HG02943 (cell line): ENCODE results near the gene CCPG1.
"Not testable (repeated sequence)": the region's sequence is repeated elsewhere in the genome, so short reads cannot be mapped to it uniquely, and the experiment has no call there.

Source experiments
- ATAC-seq: cut with Tn5 transposase; IDR thresholded peaks from one replicate; pipeline ENCODE4 v1.9.1; 2021; ENCODE audit warnings: mild to moderate bottlenecking, low read depth, moderate library complexity; ENCODE audit not compliant: unreplicated experiment

The CCPG1 gene, protein sequence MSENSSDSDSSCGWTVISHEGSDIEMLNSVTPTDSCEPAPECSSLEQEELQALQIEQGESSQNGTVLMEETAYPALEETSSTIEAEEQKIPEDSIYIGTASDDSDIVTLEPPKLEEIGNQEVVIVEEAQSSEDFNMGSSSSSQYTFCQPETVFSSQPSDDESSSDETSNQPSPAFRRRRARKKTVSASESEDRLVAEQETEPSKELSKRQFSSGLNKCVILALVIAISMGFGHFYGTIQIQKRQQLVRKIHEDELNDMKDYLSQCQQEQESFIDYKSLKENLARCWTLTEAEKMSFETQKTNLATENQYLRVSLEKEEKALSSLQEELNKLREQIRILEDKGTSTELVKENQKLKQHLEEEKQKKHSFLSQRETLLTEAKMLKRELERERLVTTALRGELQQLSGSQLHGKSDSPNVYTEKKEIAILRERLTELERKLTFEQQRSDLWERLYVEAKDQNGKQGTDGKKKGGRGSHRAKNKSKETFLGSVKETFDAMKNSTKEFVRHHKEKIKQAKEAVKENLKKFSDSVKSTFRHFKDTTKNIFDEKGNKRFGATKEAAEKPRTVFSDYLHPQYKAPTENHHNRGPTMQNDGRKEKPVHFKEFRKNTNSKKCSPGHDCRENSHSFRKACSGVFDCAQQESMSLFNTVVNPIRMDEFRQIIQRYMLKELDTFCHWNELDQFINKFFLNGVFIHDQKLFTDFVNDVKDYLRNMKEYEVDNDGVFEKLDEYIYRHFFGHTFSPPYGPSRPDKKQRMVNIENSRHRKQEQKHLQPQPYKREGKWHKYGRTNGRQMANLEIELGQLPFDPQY

DNA sequence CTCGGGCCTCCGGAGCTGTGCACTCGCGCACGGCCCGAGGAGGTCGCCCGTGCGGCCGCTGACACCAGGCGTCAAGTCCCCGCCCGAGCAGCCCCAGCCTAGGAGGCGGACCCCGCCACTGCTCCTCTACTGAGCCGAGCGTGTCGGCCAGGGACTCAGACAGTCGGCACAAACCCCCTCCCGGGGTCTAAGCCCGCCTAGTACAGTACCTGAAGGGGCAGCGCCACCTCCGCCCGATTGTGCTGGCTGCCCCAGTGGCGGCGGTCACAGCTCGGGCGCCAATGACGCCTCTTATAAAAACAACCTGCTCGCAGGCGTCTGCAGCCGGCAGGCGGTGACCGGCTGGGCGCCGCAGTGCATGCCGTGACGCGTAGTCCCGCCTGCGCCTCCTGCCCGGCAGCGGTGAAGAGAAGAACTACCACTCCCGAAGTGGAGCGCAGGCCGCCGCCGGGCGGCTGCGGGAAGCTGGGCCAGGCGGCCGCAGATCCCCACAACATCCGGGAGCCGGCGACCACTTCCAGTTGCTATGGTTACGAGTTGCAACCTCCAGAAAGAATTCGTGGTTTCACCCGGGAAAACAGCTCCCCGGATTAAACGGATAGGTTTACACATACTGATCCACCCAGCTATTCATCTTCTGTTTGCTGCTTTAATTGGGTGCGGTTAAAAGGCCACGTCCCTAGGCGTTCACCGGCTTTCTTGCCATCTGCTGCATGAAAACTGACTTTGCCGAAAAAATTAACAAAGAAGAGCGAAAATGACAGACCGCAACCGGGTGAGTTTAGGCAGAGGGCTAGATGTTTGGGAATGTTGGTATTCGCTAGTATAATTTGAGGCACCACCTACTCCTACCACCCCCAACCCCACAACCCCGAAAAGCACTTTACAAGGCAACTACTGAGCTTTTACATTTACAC lies at the start of gene CCPG1, which contains the start of gene PIERCE2:
CCPG1 (minus strand) TSS at position 348 of the 917 bp plus-strand sequence. CDS start 18,935 bp downstream, outside the sequence.
PIERCE2 (plus strand) TSS at position 484 of the 917 bp plus-strand sequence; CDS start at position 758, 274 bp downstream.
- ATAC-seq = peak; percentile 94

DNA sequence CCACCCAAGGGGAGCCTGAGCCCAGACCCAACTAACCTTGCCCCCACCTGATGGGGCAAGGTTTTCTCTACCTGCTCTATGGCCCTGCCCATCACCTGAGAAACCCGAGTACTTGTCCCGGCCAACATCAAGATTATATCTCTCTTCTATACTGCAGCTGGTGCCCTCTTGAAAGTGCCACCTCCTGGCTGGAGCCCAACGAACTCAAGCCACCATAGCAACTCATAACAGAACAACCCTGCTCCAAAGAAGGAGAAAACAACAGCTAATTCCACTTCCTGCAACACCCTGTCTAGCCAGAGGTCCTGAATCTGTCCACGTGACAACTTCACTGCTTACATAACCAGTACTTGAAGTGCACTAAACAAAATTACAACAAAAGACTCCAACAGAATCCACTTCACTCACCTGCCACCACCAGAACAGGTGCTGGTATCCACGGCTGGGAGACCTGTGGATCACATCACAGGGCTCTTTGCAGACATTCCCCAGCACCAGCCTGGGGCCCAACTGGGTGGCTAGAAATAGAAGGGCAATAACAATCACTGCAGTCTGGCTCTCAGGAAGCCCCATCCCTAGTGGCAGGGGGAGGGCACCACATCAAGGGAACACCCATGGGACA lies 49.4 kb upstream of the CCPG1 start:
- ATAC-seq = no peak

- not testable (repeated sequence) for ATAC-seq
These were observed 38.9 kb upstream of the CCPG1 start for GRCh38 chr15:55447030-55447394.

DNA sequence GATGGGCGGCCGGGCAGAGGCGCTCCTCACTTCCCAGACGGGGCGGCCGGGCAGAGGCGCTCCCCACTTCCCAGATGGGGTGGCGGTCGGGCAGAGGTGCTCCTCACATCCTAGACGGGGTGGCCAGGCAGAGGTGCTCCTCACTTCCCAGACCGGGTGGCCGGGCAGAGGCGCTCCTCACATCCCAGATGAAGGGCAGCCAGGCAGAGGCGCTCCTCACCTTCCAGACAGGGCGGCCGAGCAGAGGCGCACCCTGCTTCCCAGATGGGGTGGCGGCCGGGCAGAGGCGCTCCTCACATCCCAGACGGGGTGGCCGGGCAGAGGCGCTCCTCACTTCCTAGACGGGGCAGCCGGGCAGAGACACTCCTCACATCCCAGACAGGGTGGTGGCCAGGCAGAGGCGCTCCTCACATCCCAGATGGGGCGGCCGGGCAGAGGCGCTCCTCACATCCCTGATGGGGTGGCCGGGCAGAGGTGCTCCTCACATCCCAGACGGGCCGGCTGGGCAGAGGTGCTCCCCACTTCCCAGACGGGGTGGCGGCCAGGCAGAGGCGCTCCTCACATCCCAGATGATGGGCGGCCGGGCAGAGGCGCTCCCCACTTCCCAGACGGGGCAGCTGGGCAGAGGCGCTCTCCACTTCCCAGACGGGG lies 38.3 kb upstream of the CCPG1 start:
- ATAC-seq = not testable (repeated sequence)

DNA sequence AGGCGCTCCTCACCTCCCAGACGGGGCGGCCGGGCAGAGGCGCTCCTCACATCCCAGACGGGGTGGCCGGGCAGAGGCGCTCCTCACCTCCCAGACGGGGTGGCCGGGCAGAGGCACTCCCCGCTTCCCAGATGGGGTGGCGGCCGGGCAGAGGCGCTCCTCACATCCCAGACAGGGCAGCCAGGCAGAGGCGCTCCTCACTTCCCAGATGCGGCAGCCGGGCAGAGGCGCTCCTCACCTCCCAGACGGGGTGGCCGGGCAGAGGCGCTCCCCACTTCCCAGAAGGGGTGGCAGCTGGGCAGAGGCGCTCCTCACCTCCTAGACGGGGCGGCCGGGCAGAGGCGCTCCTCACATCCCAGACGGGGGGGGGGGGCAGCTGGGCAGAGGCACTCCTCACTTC lies 37.8 kb upstream of the CCPG1 start:
- ATAC-seq = not testable (repeated sequence)

GRCh38 chr15:55443141-55443540 lies 35.0 kb upstream of the CCPG1 start:
- not testable (repeated sequence) for ATAC-seq

- no peak for ATAC-seq
These were observed 27.0 kb upstream of the CCPG1 start for GRCh38 chr15:55434989-55435825.

GRCh38 chr15:55422089-55422488 lies 13.9 kb upstream of the CCPG1 start:
- no peak for ATAC-seq

GRCh38 chr15:55420171-55420866 lies 12.2 kb upstream of the CCPG1 start:
- no peak for ATAC-seq

DNA sequence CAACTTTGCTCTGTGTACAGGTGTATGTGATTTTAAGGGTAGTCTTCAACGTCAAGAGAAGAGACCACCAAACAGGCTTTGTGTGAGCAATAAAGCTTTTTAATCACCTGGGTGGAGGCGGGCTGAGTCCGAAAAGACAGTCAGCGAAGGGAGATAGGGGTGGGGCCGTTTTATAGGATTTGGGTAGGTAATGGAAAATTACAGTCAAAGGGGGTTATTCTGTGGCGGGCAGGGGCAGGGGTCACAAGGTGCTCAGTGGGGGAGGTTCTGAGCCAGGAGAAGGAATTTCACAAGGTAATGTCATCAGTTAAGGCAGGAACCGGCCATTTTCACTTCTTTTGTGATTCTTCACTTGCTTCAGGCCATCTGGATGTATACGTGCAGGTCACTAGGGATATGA lies 9.5 kb upstream of the CCPG1 start:
- ATAC-seq = not testable (repeated sequence)

GRCh38 chr15:55408976-55409375 lies 817 bp upstream of the CCPG1 start:
- not testable (repeated sequence) for ATAC-seq

DNA sequence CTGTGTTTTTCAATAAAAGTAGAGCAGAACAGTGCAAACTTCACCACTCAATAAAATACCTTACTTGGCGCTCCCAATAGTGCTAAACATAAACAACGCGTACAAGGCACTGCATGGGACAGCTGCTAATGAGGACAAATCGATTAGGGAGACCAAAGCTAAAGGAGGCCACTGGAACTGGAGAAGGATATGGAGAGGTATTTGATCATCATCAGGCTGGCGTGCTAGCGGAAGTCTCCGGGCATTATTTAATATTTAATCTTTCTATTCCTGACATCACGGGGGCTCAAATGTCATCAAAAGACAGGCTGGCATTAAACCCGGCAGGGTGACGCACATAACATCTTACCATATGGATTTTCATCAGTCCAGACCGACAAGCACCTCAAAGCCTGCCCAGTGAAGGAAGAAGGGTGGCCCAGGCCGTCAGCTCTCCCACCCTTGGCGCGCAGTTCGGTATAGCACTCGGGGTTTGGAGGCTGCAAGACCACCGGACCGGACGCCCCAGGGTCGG lies 604 bp downstream of the CCPG1 start:
- ATAC-seq = no peak

DNA sequence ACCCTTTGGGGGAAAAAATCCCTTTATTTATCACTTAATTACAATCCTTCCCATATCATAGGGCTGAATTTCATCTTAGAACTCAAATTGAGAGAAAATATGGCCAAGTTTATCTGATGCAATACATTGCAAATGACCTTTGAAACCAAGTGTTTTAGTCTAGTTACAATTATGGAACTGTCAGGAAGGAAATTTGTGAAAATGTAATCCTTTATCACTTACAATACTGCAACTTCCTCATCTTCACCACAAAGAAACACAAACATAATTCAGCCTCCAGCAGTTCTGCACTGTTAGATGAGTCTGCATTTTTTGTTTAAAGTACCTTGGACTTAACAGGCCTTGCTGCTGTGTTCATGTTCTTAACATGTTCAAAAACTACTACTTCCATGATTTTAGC lies 4.6 kb downstream of the CCPG1 start:
- no peak for ATAC-seq

GRCh38 chr15:55402707-55403106 lies 5.5 kb downstream of the CCPG1 start:
- ATAC-seq = no peak

- no peak for ATAC-seq
These were observed 6.3 kb downstream of the CCPG1 start for GRCh38 chr15:55401786-55402246.

- not testable (repeated sequence) for ATAC-seq
These were observed 8.1 kb downstream of the CCPG1 start for GRCh38 chr15:55400050-55400449.

DNA sequence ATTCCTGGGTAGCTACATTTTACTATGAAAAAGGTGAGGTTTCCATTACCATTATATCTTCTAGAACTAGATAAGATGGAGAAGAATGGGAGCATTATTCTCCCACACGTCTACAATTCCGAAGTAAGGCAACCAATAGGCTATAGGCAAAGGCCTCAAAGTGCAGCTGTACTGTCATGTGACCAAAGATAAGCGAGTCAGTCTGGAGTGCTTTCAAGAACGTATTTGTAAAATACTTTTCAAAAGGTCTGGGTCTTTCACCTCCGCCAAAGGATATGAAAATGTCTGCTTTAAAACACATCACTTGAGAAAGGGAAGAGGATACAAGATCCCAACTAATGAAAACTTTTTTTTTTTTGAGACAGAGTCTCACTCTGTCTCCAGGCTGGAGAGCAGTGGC lies 9.9 kb downstream of the CCPG1 start:
- ATAC-seq = no peak

DNA sequence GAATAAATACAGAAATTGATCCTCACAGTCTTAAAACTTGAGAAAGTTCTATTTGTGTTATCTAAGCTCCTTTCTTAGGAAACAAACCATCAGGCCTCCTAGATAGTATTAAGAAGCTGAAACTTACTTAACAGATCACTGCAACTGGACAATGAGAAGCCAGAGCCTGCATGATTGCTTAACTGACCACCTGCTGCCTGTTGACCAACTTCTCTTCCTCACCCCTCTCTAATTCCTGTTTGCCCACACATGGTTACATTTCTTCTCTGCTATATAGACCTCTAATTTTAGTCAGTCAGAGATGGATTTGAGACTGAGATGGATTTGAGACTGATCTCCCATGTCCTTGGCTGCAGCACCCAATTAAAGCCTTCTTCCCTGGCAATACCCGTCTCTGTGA lies 13.5 kb downstream of the CCPG1 start:
- ATAC-seq = no peak
